Measurements from ENCODE around the gene GMDS.

DNA sequence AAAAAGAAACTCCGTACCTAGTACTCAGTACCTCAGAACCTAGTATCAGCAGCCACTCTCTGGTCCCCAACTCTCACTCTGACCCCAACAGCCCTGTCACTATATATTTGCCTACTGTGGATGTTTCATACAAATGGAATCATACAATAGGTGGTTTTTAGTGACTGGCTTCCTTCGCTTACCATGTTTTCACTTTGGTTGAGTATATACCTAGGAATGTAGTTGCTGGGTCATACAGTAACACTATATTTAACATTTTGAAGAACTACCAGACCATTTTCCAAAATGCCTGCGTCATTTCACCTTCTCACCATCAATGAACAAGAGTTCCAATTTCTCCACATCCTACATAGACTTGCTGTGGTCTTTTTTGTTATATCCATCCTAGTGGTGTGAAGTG, 283.2 kb downstream of the GMDS start:
- TF ChIP-seq CTCF (conservative IDR thresholded peaks at IDR 0.05; ENCODE audit: low read depth in 2 of 2) (no peak), EZH2phosphoT487 (IDR thresholded peaks at IDR 0.05; ENCODE audit: unreplicated experiment) (no peak), ETS1 (IDR thresholded peaks at IDR 0.05) (no peak), POLR2AphosphoS5 (IDR thresholded peaks at IDR 0.05; ENCODE audit: low read depth) (no peak), EZH2 (IDR thresholded peaks at IDR 0.05; ENCODE audit: low read depth, unreplicated experiment) (no peak), CREB1 (CRISPR knock-in tag; IDR thresholded peaks at IDR 0.05; ENCODE audit: low read depth) (no peak), JUNB (IDR thresholded peaks at IDR 0.05; ENCODE audit: unreplicated experiment) (no peak), STAT1 (IDR thresholded peaks at IDR 0.05; ENCODE audit: unreplicated experiment) (no peak), ZNF331 (CRISPR knock-in tag; IDR thresholded peaks at IDR 0.05; ENCODE audit: low read depth) (no peak), NANOG (IDR thresholded peaks at IDR 0.05; ENCODE audit: borderline replicate concordance) (no peak), ZNF114 (CRISPR knock-in tag; IDR thresholded peaks at IDR 0.05) (no peak), ZNF462 (CRISPR knock-in tag; IDR thresholded peaks at IDR 0.05) (no peak)
- TF ChIP-seq, protein P1, sequence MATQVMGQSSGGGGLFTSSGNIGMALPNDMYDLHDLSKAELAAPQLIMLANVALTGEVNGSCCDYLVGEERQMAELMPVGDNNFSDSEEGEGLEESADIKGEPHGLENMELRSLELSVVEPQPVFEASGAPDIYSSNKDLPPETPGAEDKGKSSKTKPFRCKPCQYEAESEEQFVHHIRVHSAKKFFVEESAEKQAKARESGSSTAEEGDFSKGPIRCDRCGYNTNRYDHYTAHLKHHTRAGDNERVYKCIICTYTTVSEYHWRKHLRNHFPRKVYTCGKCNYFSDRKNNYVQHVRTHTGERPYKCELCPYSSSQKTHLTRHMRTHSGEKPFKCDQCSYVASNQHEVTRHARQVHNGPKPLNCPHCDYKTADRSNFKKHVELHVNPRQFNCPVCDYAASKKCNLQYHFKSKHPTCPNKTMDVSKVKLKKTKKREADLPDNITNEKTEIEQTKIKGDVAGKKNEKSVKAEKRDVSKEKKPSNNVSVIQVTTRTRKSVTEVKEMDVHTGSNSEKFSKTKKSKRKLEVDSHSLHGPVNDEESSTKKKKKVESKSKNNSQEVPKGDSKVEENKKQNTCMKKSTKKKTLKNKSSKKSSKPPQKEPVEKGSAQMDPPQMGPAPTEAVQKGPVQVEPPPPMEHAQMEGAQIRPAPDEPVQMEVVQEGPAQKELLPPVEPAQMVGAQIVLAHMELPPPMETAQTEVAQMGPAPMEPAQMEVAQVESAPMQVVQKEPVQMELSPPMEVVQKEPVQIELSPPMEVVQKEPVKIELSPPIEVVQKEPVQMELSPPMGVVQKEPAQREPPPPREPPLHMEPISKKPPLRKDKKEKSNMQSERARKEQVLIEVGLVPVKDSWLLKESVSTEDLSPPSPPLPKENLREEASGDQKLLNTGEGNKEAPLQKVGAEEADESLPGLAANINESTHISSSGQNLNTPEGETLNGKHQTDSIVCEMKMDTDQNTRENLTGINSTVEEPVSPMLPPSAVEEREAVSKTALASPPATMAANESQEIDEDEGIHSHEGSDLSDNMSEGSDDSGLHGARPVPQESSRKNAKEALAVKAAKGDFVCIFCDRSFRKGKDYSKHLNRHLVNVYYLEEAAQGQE (IDR thresholded peaks at IDR 0.05; ENCODE audit: unreplicated experiment): no peak
